ENCODE measurements around the gene ZDHHC11. TPM values are rescaled to one million over a fixed set of nuclear protein-coding genes. Genes with fewer than 3 reads are reported as not detected.
"Not testable (repeated sequence)": the region's sequence is repeated elsewhere in the genome, so short reads cannot be mapped to it uniquely, and the experiment has no call there.

The ZDHHC11 gene
- total RNA-seq, 2 donors from 2014 or later, result 10.8 to 16.2 TPM

GRCh38 chr5:801472-801871, 49.3 kb downstream of the ZDHHC11 start:
- Histone ChIP-seq H3K27me3 (no peaks in the 10 kb centered on the region), H3K4me3 (no peak overlapping the region), H3K36me3 (no peaks in the 10 kb centered on the region), H3K9me3 (peaks cover 0 to 7% of the 10 kb centered on the region in 2 donors), H3K27ac (no peak overlapping the region), H3K4me1 (no peaks in the 10 kb centered on the region)
- no peak for DNase-seq (ENCODE audit: low spot score)
- no peak for TF ChIP-seq CTCF (IDR thresholded peaks at IDR 0.05)

- H3K27ac ChIP-seq; H3K4me1 ChIP-seq; DNase-seq (ENCODE audit: low spot score); H3K27me3 ChIP-seq; H3K9me3 ChIP-seq; H3K36me3 ChIP-seq; H3K4me3 ChIP-seq: not testable (repeated sequence)
These were observed 49.7 kb downstream of the ZDHHC11 start for GRCh38 chr5:801055-801454.

GRCh38 chr5:798505-799138, 52.2 kb downstream of the ZDHHC11 start:
- not testable (repeated sequence) for H3K4me1 ChIP-seq; H3K4me3 ChIP-seq; H3K27ac ChIP-seq; H3K9me3 ChIP-seq; H3K36me3 ChIP-seq; DNase-seq (ENCODE audit: low spot score); H3K27me3 ChIP-seq

- not testable (repeated sequence) for H3K36me3 ChIP-seq; H3K4me3 ChIP-seq; H3K27ac ChIP-seq; DNase-seq (ENCODE audit: low spot score); H3K9me3 ChIP-seq; H3K4me1 ChIP-seq; H3K27me3 ChIP-seq
These were observed 52.8 kb downstream of the ZDHHC11 start for GRCh38 chr5:797986-798385.

- H3K27ac ChIP-seq; H3K4me1 ChIP-seq; H3K9me3 ChIP-seq; DNase-seq (ENCODE audit: low spot score); H3K36me3 ChIP-seq; H3K27me3 ChIP-seq; H3K4me3 ChIP-seq: not testable (repeated sequence)
These were observed 54.9 kb downstream of the ZDHHC11 start for GRCh38 chr5:795873-796272.

- not testable (repeated sequence) for H3K9me3 ChIP-seq; DNase-seq (ENCODE audit: low spot score); H3K4me1 ChIP-seq; H3K27ac ChIP-seq; H3K4me3 ChIP-seq; H3K27me3 ChIP-seq; H3K36me3 ChIP-seq
These were observed 55.8 kb downstream of the ZDHHC11 start for GRCh38 chr5:794948-795347.

GRCh38 chr5:788703-789102, 62.1 kb downstream of the ZDHHC11 start:
- H3K36me3 ChIP-seq; H3K27ac ChIP-seq; H3K27me3 ChIP-seq; H3K4me3 ChIP-seq; DNase-seq (ENCODE audit: low spot score); H3K9me3 ChIP-seq: not testable (repeated sequence)
- peaks cover 0 to 12% of the 10 kb centered on the region in 2 donors for H3K4me1 ChIP-seq

GRCh38 chr5:787857-788233, 62.9 kb downstream of the ZDHHC11 start:
- H3K9me3 ChIP-seq; H3K27me3 ChIP-seq; H3K27ac ChIP-seq; H3K36me3 ChIP-seq; DNase-seq (ENCODE audit: low spot score); H3K4me3 ChIP-seq: not testable (repeated sequence)
- H3K4me1 ChIP-seq, result peaks cover 0 to 18% of the 10 kb centered on the region in 2 donors

GRCh38 chr5:787224-787856, 63.4 kb downstream of the ZDHHC11 start:
- not testable (repeated sequence) for H3K4me3 ChIP-seq; H3K9me3 ChIP-seq; H3K27ac ChIP-seq; H3K27me3 ChIP-seq; H3K36me3 ChIP-seq; DNase-seq (ENCODE audit: low spot score)
- peaks cover 0 to 18% of the 10 kb centered on the region in 2 donors for H3K4me1 ChIP-seq

- peak overlapping the region in 1 of 2 donors; percentile 90 for H3K27ac ChIP-seq
- not testable (repeated sequence) for DNase-seq (ENCODE audit: low spot score); H3K36me3 ChIP-seq; H3K9me3 ChIP-seq; H3K27me3 ChIP-seq
- H3K4me3 ChIP-seq, result peak overlapping the region; percentile 75 to 81
- peak in 1 of 2 donors; percentile 6 for TF ChIP-seq CTCF (IDR thresholded peaks at IDR 0.05)
- peaks cover 0 to 21% of the 10 kb centered on the region in 2 donors for H3K4me1 ChIP-seq
These were observed 65.5 kb downstream of the ZDHHC11 start for GRCh38 chr5:785181-785705.

GRCh38 chr5:784428-785177, 66.2 kb downstream of the ZDHHC11 start, which contains the start of gene ZDHHC11B:
ZDHHC11B (minus strand) TSS chr5:784729; CDS start chr5:766919, 17,810 bp downstream.
- H3K9me3 ChIP-seq, H3K36me3 ChIP-seq, H3K27me3 ChIP-seq: not testable (repeated sequence)
- peaks cover 0 to 21% of the 10 kb centered on the region in 2 donors for H3K4me1 ChIP-seq
- peak within 1 kb of the TSS; percentile 75 to 81 for H3K4me3 ChIP-seq
- H3K27ac ChIP-seq, result peak within 1 kb of the TSS; percentile 84 to 90
- DNase-seq (ENCODE audit: low spot score), result peak; percentile 95

- not testable (repeated sequence) for H3K27me3 ChIP-seq; H3K9me3 ChIP-seq; DNase-seq (ENCODE audit: low spot score); H3K36me3 ChIP-seq
- H3K27ac ChIP-seq, result peak overlapping the region; percentile 84 to 90
- H3K4me3 ChIP-seq, result peak overlapping the region; percentile 75 to 81
- peaks cover 0 to 21% of the 10 kb centered on the region in 2 donors for H3K4me1 ChIP-seq
These were observed 66.8 kb downstream of the ZDHHC11 start for GRCh38 chr5:783881-784427.
